SHP77 (cell line): ENCODE results near the gene RAPGEF2.
A peak's percentile ranks its signal among the peaks of the same experiment; 100 is the strongest.

Experiments used
- DNase-seq, 2 experiments: peaks; one replicate each; lab custom pipeline; 2025; lab: John Stamatoyannopoulos, UW

Gene RAPGEF2

GRCh38 chr4:159280442-159281172 lies 177.7 kb downstream of the RAPGEF2 start:
- DNase-seq: no peak

DNA sequence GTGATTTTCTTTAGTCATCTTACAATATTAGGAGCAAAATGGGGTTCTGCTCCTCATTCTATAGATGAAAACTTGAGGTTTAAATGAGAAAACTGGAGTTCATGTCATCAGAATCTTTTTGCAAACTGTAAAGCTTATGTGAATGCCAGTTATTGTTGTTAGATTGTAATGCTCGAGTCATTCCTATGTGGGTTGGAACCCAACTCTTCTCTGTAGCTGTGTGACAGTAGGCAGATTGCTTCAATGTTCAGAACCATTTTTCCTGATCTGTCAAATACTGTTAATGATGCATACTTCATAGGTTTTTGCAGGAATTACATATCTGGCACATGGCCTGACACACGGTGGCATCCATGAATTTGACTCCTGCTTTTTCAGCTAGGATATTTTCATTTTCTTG lies 178.9 kb downstream of the RAPGEF2 start:
- no peak for DNase-seq

DNA sequence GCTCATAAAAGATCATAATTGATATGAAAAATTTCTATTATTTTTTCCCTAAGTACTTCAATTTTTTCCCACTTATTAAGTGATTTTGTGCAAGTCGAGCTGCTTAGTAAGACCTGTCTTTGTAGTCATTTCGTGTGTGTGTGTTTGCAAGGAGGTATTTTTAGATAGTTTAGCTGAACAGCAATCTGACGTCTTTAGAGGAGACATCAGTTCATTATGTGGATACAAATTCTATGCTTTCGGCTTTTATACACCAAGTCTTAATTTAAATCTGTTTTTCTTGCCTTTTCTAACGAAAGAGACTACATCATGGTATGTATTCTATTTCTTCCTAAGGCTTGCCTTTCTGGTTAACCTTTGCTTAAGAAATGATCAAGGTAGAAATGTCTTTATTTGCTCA lies 179.4 kb downstream of the RAPGEF2 start:
- DNase-seq: no peak

DNA sequence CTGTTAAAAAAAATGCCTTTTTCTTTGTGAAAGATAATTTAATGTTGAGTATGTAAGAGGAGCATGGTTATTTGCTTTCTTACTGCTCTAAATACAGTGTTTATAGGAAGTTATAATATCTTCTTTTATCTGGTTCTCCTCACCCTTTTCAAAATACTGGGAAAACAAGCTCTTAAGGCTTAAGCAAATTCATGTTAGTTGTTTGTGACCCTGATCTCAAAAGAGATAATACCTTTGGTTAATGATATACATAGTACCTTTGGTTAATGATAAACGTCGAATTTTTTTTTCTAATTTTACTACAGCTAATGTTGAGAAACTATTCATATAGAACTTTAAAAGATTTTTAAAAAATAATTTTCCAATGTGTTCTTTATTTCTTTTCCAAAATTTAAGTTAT lies 180.1 kb downstream of the RAPGEF2 start:
- DNase-seq: no peak

DNA sequence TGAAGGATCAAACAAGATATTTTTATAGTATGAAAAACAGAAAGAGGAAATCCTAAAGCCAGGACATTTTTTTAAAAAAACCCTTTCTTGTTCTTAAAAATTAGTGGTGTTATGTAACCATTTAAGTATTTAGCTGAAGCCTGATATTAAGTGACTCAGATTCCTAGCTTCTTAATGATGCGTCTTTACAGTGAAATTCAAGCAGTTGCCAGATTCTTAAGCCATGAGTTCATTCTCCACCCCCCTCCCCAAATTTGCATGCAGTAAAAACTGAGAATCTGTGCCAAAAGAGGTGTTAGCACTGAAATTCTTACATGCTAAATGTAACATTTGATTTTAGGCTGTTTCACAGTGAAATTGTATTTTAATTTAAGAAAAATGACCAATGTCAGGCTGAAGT lies 180.8 kb downstream of the RAPGEF2 start:
- DNase-seq: no peak

- no peak for DNase-seq
Observed at GRCh38 chr4:159284113-159284512, 181.2 kb downstream of the RAPGEF2 start.

- no peak for DNase-seq
Observed at GRCh38 chr4:159284733-159285132, 181.9 kb downstream of the RAPGEF2 start.

DNA sequence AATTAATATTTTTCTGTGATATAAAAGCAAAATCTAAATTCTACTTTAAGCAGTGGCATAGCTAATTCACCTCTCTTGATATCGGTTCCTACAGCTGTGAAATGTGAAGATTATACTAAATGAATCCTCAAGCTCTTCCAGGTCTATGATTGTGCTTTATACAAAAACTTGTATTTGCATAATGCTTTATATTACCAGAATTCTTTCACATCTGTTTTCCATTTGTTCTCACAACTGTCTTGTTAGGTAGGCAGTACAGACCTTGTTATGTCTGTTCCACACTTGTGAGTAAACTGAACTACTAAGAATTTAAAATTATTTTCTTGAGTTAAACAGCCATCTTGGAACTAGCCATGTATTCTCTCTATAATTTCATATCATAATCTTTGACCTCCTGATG lies 184.9 kb downstream of the RAPGEF2 start:
- DNase-seq: no peak

GRCh38 chr4:159289682-159290081 lies 186.8 kb downstream of the RAPGEF2 start:
- DNase-seq: no peak

- DNase-seq: no peak
Observed at GRCh38 chr4:159290321-159291030, 187.6 kb downstream of the RAPGEF2 start.

GRCh38 chr4:159291176-159291575 lies 188.3 kb downstream of the RAPGEF2 start:
- DNase-seq: no peak

GRCh38 chr4:159292137-159292896 lies 189.4 kb downstream of the RAPGEF2 start:
- DNase-seq: no peak

DNA sequence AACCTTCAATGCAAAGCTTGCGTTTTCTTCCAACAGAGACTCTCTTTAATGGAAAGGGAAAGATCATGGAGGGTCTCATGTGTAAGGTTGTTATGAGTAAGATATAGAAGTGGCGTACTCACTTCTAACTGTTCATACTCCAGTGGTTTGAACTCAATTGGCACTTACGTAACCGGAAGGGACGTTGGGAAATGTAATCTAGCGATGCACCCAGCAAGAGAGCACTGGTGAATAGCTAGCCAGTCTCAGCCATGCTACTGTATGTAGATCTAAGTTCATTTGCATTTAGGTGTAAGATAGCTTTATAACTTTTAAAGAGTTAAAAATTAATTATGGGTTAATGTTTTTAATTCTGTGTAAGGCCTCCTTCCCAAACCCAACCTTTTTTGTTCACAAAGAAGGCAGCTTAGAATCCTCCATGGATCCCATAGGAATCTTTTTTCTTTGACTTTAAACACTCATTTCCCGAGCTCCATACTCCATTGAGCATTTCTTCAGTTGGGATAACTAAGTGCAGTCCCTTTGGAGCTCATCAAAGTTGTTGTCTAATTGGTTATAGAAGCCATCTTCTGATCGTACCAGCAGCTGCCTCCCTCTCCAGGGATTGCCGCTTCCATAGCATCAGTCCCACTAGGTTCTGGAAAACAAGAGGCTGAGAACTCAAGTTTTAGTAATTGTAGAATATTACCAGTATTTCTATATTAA lies 191.1 kb downstream of the RAPGEF2 start:
- DNase-seq: no peak

- DNase-seq: no peak
Observed at GRCh38 chr4:159296061-159296460, 193.2 kb downstream of the RAPGEF2 start.

DNA sequence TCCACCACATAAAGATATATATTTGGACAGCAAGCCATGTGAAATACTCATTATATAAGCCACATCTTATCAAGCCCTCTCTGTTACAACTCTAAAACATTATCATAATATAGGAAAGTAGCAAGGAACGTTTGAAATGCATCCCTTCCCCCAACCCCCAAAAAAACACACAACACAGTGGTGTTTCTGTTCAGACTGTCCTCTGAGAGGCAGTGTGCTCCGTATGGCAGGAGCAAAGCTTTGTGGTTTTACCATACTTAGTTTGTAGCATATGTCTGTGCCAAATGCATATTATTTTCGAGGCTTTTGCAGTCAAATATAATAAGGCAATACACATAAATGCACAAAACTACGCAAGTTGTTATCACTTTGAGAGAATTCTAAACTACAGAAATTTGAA lies 194.2 kb downstream of the RAPGEF2 start:
- no peak for DNase-seq

GRCh38 chr4:159298502-159298901 lies 195.6 kb downstream of the RAPGEF2 start:
- DNase-seq: no peak

- no peak for DNase-seq
Observed at GRCh38 chr4:159303435-159303834, 200.6 kb downstream of the RAPGEF2 start.

GRCh38 chr4:159305129-159305528 lies 202.2 kb downstream of the RAPGEF2 start:
- no peak for DNase-seq

DNA sequence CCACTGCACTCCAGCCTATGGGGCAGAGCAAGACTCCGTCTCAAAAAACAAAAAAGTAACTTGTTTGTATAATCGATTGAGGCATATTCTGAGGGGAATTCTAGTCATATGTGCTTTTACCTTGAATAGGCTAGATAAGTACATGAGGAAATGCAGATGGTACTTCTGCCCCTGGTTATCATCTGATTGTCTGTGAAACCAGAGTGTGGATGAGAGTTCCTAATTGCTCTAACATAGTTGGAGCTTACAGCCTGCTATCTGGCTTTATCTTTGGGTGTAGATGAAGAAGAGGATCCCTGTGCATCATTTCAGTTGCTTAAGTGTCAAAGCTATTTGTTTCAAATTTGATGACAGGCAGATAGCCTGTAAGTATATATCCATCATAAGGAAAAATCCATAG lies 205.1 kb downstream of the RAPGEF2 start:
- no peak for DNase-seq

DNA sequence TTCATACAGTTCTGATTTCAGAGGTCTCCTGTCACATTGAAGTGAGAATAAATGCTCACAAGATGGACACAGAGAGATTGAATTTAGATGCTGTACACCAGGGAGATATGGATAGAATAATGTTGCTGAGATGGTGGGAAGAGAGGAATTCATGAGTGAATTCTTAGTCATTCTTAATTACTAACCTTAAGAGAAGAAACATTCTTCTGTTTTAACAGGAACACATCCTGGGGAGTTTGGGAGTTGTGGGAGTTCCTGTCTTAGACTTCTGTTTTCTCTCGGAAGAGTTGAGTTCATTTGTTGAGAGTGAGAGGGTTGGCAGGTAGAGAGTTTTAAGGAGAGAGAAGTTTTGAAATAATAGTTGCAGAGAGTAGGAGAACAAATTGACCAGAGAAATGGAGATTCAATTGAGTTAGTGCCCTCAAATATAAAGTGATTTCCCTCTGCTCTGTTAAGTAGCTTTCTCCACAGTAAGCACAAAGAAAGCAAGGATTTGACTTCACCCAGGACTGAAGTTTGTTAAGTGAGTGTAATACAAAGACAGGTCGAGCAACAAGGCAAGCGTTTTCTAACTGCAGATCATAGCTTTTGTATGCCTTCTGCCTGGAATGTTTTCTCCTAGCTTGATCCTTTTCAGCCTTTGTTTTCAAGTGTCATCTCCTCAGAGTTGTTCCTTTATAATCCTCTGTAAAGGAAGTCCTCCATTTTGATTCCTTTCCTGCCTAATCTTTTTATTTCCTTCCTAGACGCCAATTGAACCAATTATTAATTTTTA lies 205.9 kb downstream of the RAPGEF2 start:
- no peak for DNase-seq

DNA sequence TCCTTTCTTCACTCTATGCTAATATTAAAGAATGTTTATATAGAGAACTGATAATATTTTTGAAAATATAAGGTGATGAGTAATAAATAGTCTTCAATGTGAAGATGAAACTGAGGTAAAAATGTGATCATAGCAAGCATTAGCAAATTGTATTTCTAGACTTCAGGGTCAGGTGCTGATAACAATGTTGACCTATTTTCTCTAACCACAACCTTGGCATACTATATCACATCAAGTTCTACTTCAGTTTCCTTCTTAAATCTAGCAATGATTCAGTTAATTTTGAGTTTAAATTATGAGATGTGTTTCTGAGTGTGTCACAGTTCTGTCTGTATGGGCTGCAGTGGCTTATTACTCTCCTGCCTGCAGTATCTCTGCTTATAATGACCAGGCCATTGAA lies 209.4 kb downstream of the RAPGEF2 start:
- DNase-seq: no peak

DNA sequence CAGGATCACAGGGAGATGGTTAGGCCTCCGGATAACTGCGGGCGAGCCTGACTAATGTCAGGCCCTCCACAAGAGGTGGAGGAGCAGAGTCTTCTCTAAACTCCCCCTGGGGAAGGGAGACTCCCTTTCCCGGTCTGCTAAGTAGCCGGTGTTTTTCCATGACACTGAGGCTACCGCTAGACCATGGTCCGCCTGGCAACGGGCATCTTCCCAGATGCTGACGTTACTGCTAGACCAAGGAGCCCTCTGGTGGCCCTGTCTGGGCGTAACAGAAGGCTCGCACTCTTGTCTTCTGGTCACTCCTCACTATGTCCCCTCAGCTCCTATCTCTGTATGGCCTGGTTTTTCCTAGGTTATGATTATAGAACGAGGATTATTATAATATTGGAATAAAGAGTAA lies 213.0 kb downstream of the RAPGEF2 start:
- DNase-seq: peak; percentile 3 to 35
